ENCODE results near the gene MSI2. TPM values are rescaled to one million over a fixed set of nuclear protein-coding genes. Genes with fewer than 3 reads are reported as not detected.

MSI2 gene
- total RNA-seq, 4 donors from 2014 or later = 9.9 to 18.5 (median 13.8) TPM

DNA sequence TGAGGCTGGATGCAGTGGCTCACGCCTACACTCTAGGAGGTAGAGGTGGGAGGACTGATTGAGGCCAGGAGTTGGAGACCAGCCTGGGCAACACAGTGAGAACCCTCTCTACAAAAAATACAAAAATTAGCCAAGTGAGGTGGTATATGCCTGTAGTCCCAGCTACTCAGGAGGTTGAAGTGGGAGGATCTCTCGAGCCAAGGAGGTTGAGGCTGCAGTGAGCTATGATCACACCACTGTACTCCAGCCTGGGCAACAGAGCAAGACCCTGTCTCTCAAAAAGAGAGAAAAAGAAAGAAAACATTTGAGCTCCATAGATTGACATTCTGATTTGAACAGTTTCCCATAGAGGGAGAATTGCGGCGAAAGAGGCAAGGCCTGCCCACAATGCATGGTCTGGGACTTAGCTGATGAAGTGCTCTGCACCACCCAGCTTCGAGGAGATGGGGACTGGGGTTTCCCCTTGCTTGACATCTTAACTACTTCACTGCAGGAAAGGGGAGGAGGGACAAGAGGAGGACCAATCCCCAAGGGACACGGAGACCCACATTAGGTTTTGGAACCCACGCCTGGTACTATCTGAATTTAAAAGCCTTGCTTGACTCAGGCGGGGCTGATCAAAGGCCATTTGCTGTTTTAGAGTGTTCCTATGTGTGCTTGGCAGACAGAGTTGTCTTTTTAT is 21.7 kb downstream of the MSI2 start:
- no peak for TF ChIP-seq CTCF (IDR thresholded peaks at IDR 0.05)
- TF ChIP-seq POLR2A (IDR thresholded peaks at IDR 0.05) = no peak
- H3K4me3 ChIP-seq (ENCODE audit: low read depth, poor library complexity, severe bottlenecking) = no peak overlapping the region
- 82 to 88% methylated on average over 8 of the region's 8 CpGs for WGBS, 2 donors
- no peak for DNase-seq (ENCODE audit: low spot score in 2 of 2)
- intact Hi-C loops (cut with DNase I; ENCODE audit: low total_unique reads) = no loop called here

DNA sequence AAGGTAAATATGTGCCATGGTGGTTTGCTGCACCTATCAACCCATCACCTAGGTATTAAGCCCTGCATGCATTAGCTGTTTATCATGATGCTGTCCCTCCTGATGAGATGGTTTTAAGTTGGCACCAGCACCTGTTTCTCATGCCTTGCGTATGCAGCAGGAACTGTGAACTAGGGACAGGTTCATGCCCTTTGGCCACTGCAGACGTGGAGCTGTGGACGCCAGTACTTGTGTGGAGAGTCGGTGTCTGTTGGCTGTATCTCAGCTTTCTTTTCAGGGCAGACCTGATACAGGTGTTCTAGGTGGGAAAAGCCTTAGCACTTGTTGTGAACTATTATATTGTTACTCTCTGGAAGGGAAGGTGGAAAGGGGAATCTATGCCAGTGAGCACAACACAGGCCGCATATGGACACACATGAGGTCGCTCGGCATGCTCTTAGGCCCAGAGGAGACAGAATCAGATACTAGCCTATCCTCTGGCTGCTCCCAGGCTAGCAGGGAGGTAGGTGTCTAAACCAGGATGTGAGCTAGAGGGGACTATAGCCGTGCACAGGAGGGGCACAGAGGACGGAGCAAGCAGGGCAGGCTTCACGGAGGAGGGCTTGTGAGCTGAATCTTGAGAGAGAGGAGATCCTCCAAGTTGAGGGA is 22.5 kb downstream of the MSI2 start:
- H3K4me3 ChIP-seq (ENCODE audit: low read depth, poor library complexity, severe bottlenecking) = no peak overlapping the region
- intact Hi-C loops (cut with DNase I; ENCODE audit: low total_unique reads) = no loop called here
- DNase-seq (ENCODE audit: low spot score in 2 of 2) = no peak

GRCh38 chr17:57279432-57279831 is 23.1 kb downstream of the MSI2 start:
- intact Hi-C loops (cut with DNase I; ENCODE audit: low total_unique reads) = no loop called here
- no peak overlapping the region for H3K4me3 ChIP-seq (ENCODE audit: low read depth, poor library complexity, severe bottlenecking)
- no peak for TF ChIP-seq CTCF (IDR thresholded peaks at IDR 0.05)
- no peak for TF ChIP-seq POLR2A (IDR thresholded peaks at IDR 0.05)
- DNase-seq (ENCODE audit: low spot score in 2 of 2) = no peak
- 95 to 98% methylated on average over 3 of the region's 3 CpGs for WGBS, 2 donors

More for the DNA sequence above, 22.5 kb downstream of the MSI2 start:
- TF ChIP-seq CTCF (IDR thresholded peaks at IDR 0.05) (no peak), POLR2A (IDR thresholded peaks at IDR 0.05) (no peak)
- WGBS, 2 donors = 94 to 95% methylated on average over 10 of the region's 10 CpGs

GRCh38 chr17:57281887-57282286 is 25.6 kb downstream of the MSI2 start:
- 95 to 97% methylated on average over 4 of the region's 4 CpGs for WGBS, 2 donors
- TF ChIP-seq POLR2A (IDR thresholded peaks at IDR 0.05) (no peak), CTCF (IDR thresholded peaks at IDR 0.05) (no peak)
- DNase-seq (ENCODE audit: low spot score in 2 of 2) = no peak
- no peak overlapping the region for H3K4me3 ChIP-seq (ENCODE audit: low read depth, poor library complexity, severe bottlenecking)
- intact Hi-C loops (cut with DNase I; ENCODE audit: low total_unique reads) = no loop called here

- H3K4me3 ChIP-seq (ENCODE audit: low read depth, poor library complexity, severe bottlenecking) = no peak overlapping the region
- intact Hi-C loops (cut with DNase I; ENCODE audit: low total_unique reads) = no loop called here
- WGBS, 2 donors = 81 to 93% methylated on average over 1 of the region's 1 CpG
- DNase-seq (ENCODE audit: low spot score in 2 of 2) = no peak
- TF ChIP-seq POLR2A (IDR thresholded peaks at IDR 0.05) (no peak), CTCF (IDR thresholded peaks at IDR 0.05) (no peak)
Observed at GRCh38 chr17:57282296-57282695, 26.0 kb downstream of the MSI2 start.
